HG03521 (cell line): ENCODE measurements around the gene TBC1D14.

Experiments used
- ATAC-seq: cut with Tn5 transposase; IDR thresholded peaks from one replicate; pipeline ENCODE4 v1.9.1; 2021; ENCODE audit warnings: mild to moderate bottlenecking, moderate library complexity; ENCODE audit not compliant: unreplicated experiment

The TBC1D14 gene

GRCh38 chr4:7034262-7035081 lies 124.8 kb downstream of the TBC1D14 start:
- no peak for ATAC-seq

- ATAC-seq = no peak
Observed at GRCh38 chr4:7037425-7037824, 127.8 kb downstream of the TBC1D14 start.

- no peak for ATAC-seq
Observed at GRCh38 chr4:7040765-7041164, 131.1 kb downstream of the TBC1D14 start.

GRCh38 chr4:7041246-7041645 lies 131.6 kb downstream of the TBC1D14 start:
- no peak for ATAC-seq

GRCh38 chr4:7041801-7042502 lies 132.3 kb downstream of the TBC1D14 start:
- no peak for ATAC-seq

GRCh38 chr4:7042503-7043283 lies 133.1 kb downstream of the TBC1D14 start:
- ATAC-seq = peak; percentile 82

- peak; percentile 25 for ATAC-seq
Observed at GRCh38 chr4:7043284-7044136, 133.9 kb downstream of the TBC1D14 start, which contains the start of gene TADA2B. TSS of gene TADA2B (plus strand) at chr4:7043372. CDS start at chr4:7043580, 208 bp downstream.

GRCh38 chr4:7044137-7044930 lies 134.7 kb downstream of the TBC1D14 start:
- ATAC-seq = no peak

- no peak for ATAC-seq
Observed at GRCh38 chr4:7045553-7045952, 135.9 kb downstream of the TBC1D14 start.

GRCh38 chr4:7045961-7046921 lies 136.6 kb downstream of the TBC1D14 start:
- ATAC-seq = no peak

- no peak for ATAC-seq
Observed at GRCh38 chr4:7046971-7047370, 137.3 kb downstream of the TBC1D14 start.

GRCh38 chr4:7048642-7049041 lies 139.0 kb downstream of the TBC1D14 start:
- ATAC-seq = no peak

GRCh38 chr4:7049295-7049694 lies 139.7 kb downstream of the TBC1D14 start:
- no peak for ATAC-seq

- ATAC-seq = no peak
Observed at GRCh38 chr4:7049739-7050138, 140.1 kb downstream of the TBC1D14 start.

GRCh38 chr4:7050481-7051143 lies 141.0 kb downstream of the TBC1D14 start:
- ATAC-seq = no peak

- ATAC-seq = no peak
Observed at GRCh38 chr4:7051144-7051495, 141.5 kb downstream of the TBC1D14 start.

GRCh38 chr4:7051905-7052304 lies 142.3 kb downstream of the TBC1D14 start:
- ATAC-seq = no peak

- ATAC-seq = no peak
Observed at GRCh38 chr4:7052313-7052712, 142.7 kb downstream of the TBC1D14 start.
